ENCODE results near the gene PPM1G.
"Not testable (repeated sequence)": the region's sequence is repeated elsewhere in the genome, so short reads cannot be mapped to it uniquely, and the experiment has no call there.

PPM1G gene

DNA sequence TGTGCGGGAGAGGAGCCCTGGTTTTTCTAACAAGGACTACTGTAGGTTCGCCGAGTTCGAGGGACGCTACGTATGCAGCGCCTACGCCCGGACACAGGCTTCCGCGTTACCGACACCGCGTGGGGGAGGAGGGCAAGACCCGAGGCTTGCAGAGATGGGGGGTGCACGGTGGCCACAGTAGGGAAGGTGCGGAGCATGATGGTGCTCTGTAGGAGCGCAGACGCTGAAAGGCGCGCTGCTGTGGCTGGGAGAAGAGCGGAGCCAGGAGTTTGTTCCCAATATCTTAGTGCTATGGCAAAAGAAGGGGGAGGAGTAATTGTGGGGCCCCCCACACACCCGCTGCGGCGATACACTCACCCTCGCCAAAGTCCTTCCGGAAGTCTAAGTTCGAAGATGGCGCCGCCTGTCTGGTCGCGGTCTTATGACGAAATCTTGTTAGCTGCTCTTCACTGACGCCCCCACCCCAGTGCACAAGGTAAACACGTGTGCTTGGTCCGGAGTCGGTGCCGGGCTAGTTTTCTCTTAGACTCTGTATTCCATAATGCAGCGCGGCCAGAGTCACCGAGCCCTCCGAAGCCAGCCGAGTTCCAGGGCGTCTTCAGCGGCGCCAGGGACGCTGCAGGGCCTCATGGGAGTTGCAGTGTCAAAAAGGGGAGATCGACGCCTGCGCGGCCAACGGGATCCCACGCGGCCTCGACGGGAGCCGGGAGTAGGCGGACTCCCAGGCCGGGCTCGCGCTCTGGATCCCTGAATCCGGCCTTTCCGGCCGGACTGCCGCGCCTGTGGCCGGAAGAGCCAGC, 52.8 kb downstream of the PPM1G start, which contains the start of gene GTF3C2:
TSS of gene GTF3C2 (minus strand) at position 383 of the 800 bp plus-strand sequence. CDS start 13,210 bp downstream, outside the sequence.
- Histone ChIP-seq H3K27ac (ENCODE audit: insufficient read depth, low read length, poor library complexity, severe bottlenecking) (peak within 1 kb of the TSS; percentile 92), H3K9me3 (ENCODE audit: control insufficient read depth, low read length) (no peaks in the 10 kb centered on the region), H3K36me3 (ENCODE audit: control insufficient read depth, insufficient read depth, low read length) (no peaks in the 10 kb centered on the region), H3K4me1 (ENCODE audit: control insufficient read depth, insufficient read depth, low read length, poor library complexity, severe bottlenecking) (peaks cover 24% of the 10 kb centered on the region), H3K27me3 (replicated peaks; ENCODE audit: control insufficient read depth, insufficient read depth, low read length, poor library complexity, severe bottlenecking) (no peaks in the 10 kb centered on the region), H3K4me3 (ENCODE audit: insufficient read depth, low read depth, low read length, poor library complexity, severe bottlenecking) (peak within 1 kb of the TSS; percentile 87)
- peak; percentile 85 to 90 (median 89) for DNase-seq

DNA sequence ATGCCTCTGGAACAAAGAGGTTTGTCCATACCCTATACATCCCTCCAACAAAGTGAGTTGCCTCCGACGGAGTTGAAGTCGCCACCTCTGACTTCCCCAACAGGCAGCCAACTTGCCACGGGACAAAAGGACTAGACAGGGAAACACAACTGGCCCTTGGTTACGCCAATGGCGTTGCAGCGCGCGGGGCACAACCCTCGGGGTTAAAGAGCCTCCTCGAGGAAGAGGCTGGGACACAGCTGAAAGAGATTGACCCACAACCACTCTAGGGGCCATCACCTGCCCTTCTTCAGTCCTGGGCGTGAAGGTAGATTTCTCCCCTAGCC, 53.4 kb downstream of the PPM1G start:
- H3K4me3 ChIP-seq (ENCODE audit: insufficient read depth, low read depth, low read length, poor library complexity, severe bottlenecking) = peak overlapping the region; percentile 87
- H3K36me3 ChIP-seq (ENCODE audit: control insufficient read depth, insufficient read depth, low read length) = no peaks in the 10 kb centered on the region
- H3K27ac ChIP-seq (ENCODE audit: insufficient read depth, low read length, poor library complexity, severe bottlenecking) = peak overlapping the region; percentile 92
- H3K9me3 ChIP-seq (ENCODE audit: control insufficient read depth, low read length) = no peaks in the 10 kb centered on the region
- no peaks in the 10 kb centered on the region for H3K27me3 ChIP-seq (replicated peaks; ENCODE audit: control insufficient read depth, insufficient read depth, low read length, poor library complexity, severe bottlenecking)
- H3K4me1 ChIP-seq (ENCODE audit: control insufficient read depth, insufficient read depth, low read length, poor library complexity, severe bottlenecking) = peaks cover 24% of the 10 kb centered on the region
- peak in 1 of 3 donors; percentile 23 for DNase-seq

DNA sequence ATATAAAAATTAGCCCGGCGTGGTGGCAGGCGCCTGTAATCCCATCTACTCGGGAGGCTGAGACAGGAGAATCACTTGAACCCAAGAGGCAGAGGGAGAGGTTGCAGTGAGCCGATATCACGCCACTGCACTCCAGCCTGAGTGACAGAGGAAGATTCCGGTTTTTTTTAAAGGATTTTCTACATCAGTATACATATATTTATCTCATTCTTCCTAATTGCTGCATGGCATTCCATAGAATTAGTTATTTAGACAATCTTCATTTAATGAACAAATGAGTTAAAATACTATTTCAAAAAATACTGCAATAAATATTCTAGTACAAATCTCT, 54.8 kb downstream of the PPM1G start:
- Histone ChIP-seq H3K27me3 (replicated peaks; ENCODE audit: control insufficient read depth, insufficient read depth, low read length, poor library complexity, severe bottlenecking) (no peaks in the 10 kb centered on the region), H3K36me3 (ENCODE audit: control insufficient read depth, insufficient read depth, low read length) (peaks cover 5% of the 10 kb centered on the region), H3K4me1 (ENCODE audit: control insufficient read depth, insufficient read depth, low read length, poor library complexity, severe bottlenecking) (peaks cover 24% of the 10 kb centered on the region), H3K27ac (ENCODE audit: insufficient read depth, low read length, poor library complexity, severe bottlenecking) (no peak overlapping the region), H3K4me3 (ENCODE audit: insufficient read depth, low read depth, low read length, poor library complexity, severe bottlenecking) (no peak overlapping the region), H3K9me3 (ENCODE audit: control insufficient read depth, low read length) (no peaks in the 10 kb centered on the region)
- no peak for DNase-seq

DNA sequence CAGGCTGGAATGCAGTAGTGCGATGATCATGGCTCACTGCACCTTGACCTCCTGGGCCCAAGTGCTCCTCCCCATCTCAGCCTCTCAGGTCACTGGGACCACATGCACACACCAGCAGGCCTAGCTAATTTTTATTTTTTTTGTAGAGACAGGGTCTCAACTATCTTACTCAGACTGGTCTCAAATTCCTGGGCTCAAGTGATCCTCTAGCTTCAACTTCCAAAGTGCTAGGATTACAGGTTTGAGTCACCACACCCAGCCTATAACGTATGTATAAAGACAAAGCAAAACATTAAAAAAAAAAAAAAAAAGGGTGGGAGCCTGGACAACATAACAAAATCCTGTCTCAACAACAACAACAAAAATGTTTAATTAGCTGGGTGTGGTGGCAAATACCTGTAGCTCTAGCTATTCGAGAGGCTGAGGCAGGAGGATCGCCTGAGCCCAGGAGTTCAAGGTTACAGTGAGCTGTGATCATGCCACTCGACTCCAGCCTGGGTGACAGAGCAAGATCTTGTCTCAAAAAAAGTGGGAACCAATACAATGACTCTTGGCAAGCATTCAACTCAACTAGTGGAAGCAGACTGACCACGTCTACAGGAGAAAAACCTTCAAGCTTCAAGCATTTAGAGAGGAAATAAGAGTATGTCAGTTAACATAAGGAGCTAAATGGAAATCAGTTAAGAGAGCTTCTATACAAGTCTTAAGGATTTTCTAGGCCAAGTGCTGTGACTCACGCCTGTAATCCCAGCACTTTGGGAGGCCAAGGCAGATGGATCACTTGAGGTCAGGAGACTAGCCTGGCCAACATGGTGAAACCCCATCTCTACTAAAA, 55.4 kb downstream of the PPM1G start:
- Histone ChIP-seq H3K4me3 (ENCODE audit: insufficient read depth, low read depth, low read length, poor library complexity, severe bottlenecking) (no peak overlapping the region), H3K9me3 (ENCODE audit: control insufficient read depth, low read length) (no peaks in the 10 kb centered on the region), H3K36me3 (ENCODE audit: control insufficient read depth, insufficient read depth, low read length) (peaks cover 5% of the 10 kb centered on the region), H3K27me3 (replicated peaks; ENCODE audit: control insufficient read depth, insufficient read depth, low read length, poor library complexity, severe bottlenecking) (no peaks in the 10 kb centered on the region), H3K27ac (ENCODE audit: insufficient read depth, low read length, poor library complexity, severe bottlenecking) (no peak overlapping the region), H3K4me1 (ENCODE audit: control insufficient read depth, insufficient read depth, low read length, poor library complexity, severe bottlenecking) (peaks cover 24% of the 10 kb centered on the region)
- no peak for DNase-seq

DNA sequence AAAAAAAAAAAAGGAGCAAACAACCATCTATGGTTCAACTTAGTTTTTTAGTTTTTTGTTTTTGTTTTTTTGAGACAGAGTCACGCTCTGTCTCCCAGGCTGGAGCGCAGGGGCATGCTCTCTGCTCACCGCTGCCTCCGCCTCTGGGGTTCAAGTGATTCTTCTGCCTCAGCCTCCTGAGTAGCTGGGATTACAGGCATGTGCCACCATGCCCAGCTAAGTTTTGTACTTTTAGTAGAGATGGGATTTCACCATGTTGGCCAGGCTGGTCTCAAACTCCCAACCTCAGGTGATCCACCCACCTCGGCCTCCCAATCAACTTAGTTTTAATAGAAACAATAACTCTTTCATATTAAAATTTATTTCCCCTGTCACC, 56.0 kb downstream of the PPM1G start:
- not testable (repeated sequence) for H3K27me3 ChIP-seq (replicated peaks; ENCODE audit: control insufficient read depth, insufficient read depth, low read length, poor library complexity, severe bottlenecking); DNase-seq; H3K27ac ChIP-seq (ENCODE audit: insufficient read depth, low read length, poor library complexity, severe bottlenecking); H3K4me3 ChIP-seq (ENCODE audit: insufficient read depth, low read depth, low read length, poor library complexity, severe bottlenecking); H3K36me3 ChIP-seq (ENCODE audit: control insufficient read depth, insufficient read depth, low read length); H3K9me3 ChIP-seq (ENCODE audit: control insufficient read depth, low read length)
- H3K4me1 ChIP-seq (ENCODE audit: control insufficient read depth, insufficient read depth, low read length, poor library complexity, severe bottlenecking) = peaks cover 24% of the 10 kb centered on the region

DNA sequence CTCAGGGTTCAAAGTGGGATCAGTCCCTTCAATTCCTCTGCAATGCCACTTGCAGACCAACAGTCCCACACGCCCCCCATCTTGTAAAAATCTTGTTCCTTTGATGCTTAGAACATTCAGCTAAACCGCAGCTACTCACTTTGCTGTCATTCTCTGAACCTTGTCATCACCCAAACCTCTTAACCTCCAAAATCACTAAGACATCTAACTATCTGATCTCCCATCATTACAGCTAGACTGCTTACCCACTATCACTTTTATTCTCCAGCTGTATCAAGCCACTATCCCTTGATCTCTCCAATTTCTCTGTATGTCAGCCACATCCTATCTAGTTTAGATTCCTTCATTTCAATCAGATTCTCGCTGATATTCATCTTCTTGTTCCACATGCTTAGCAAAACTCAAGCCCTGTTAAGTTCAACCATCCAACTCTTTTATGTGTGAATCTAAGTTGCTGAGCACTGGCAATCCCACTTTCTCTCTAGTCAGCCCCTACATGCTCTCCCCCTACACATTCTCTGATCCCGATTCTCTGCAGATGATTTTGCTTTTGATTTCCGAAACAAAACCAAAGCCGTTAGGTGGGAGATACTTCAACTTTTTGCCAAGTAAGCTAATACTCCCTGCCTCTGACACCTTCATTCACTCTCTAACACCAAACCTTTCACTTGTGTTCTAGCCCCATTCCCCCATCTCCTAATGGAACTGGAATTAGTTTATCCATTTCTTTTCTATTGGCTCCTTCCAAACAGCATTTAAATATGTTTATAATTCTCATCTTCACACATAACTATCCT, 57.4 kb downstream of the PPM1G start:
- Histone ChIP-seq H3K9me3 (ENCODE audit: control insufficient read depth, low read length) (no peaks in the 10 kb centered on the region), H3K36me3 (ENCODE audit: control insufficient read depth, insufficient read depth, low read length) (peaks cover 6% of the 10 kb centered on the region), H3K27me3 (replicated peaks; ENCODE audit: control insufficient read depth, insufficient read depth, low read length, poor library complexity, severe bottlenecking) (no peaks in the 10 kb centered on the region), H3K27ac (ENCODE audit: insufficient read depth, low read length, poor library complexity, severe bottlenecking) (no peak overlapping the region), H3K4me1 (ENCODE audit: control insufficient read depth, insufficient read depth, low read length, poor library complexity, severe bottlenecking) (peaks cover 15% of the 10 kb centered on the region), H3K4me3 (ENCODE audit: insufficient read depth, low read depth, low read length, poor library complexity, severe bottlenecking) (no peak overlapping the region)
- DNase-seq = no peak

DNA sequence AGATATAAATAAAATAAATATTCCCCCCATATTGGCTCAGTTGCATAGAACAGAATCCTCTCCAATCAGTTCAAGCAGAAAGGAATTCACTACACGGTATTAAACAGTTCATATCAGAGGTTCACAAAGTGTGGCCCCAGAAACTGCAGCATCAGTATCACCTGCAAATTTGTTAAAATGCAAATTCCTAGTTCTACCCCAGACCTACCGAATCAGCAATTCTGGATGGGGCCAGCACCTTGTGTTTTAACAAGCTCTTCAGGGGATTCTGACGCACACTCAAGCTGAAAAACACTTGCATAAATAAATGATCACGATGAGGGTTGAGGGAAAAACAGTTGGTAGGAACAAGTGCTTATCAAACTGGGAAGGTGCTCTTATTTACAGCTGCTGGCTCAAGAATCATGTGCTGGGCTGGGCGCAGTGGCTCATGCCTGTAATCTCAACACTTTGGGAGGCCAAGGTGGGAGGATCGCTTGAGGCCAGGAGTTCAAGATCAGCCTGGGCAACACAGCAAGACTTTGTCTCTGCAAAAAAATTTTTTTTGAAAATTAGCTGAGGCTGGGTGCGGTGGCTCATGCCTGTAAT, 59.2 kb downstream of the PPM1G start:
- peaks cover 11% of the 10 kb centered on the region for H3K4me1 ChIP-seq (ENCODE audit: control insufficient read depth, insufficient read depth, low read length, poor library complexity, severe bottlenecking)
- no peaks in the 10 kb centered on the region for H3K27me3 ChIP-seq (replicated peaks; ENCODE audit: control insufficient read depth, insufficient read depth, low read length, poor library complexity, severe bottlenecking)
- H3K9me3 ChIP-seq (ENCODE audit: control insufficient read depth, low read length) = no peaks in the 10 kb centered on the region
- no peak overlapping the region for H3K27ac ChIP-seq (ENCODE audit: insufficient read depth, low read length, poor library complexity, severe bottlenecking)
- no peak for DNase-seq
- peaks cover 9% of the 10 kb centered on the region for H3K36me3 ChIP-seq (ENCODE audit: control insufficient read depth, insufficient read depth, low read length)
- no peak overlapping the region for H3K4me3 ChIP-seq (ENCODE audit: insufficient read depth, low read depth, low read length, poor library complexity, severe bottlenecking)

DNA sequence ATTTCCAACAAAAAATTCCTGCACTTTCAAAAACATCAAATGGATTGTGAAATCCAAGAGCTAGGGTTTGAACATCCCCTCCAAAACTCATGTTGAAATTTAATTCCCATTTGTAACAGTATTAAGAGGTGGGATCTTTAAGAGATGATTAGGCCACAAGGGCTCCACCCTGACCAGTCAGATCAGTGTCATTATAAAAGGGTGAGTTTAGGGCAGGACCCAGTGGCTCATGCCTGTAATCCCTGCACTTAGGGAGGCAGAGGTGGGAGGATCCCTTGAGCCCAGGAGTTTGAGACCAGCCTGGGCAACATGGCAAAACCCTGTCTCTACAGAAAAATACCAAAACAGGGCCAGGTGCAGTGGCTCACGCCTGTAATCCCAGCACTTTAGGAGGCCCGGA, 61.8 kb downstream of the PPM1G start:
- DNase-seq = no peak

DNA sequence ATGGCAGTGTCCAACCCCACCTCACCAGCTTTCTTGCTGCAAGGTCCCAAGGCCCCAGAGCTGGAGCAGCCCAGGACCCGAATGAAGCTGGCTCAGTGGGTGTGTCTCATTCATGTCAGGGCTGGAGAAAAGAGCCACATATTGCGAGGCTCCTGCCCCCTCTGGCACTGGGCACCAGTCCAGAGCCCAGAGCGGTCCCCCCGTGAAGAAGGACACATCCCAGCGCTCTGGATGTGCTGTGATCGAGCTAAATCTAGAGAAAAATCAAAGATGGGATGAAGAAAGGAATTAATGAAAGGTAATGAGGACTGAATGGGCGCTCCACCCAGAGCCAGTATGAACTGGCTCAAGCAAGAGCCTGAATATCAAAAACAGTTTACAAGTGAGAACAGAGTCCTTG, 73.2 kb downstream of the PPM1G start:
- Histone ChIP-seq H3K27ac (ENCODE audit: insufficient read depth, low read length, poor library complexity, severe bottlenecking) (no peak overlapping the region), H3K4me1 (ENCODE audit: control insufficient read depth, insufficient read depth, low read length, poor library complexity, severe bottlenecking) (no peaks in the 10 kb centered on the region), H3K4me3 (ENCODE audit: insufficient read depth, low read depth, low read length, poor library complexity, severe bottlenecking) (no peak overlapping the region), H3K36me3 (ENCODE audit: control insufficient read depth, insufficient read depth, low read length) (peaks cover 58% of the 10 kb centered on the region), H3K27me3 (replicated peaks; ENCODE audit: control insufficient read depth, insufficient read depth, low read length, poor library complexity, severe bottlenecking) (no peaks in the 10 kb centered on the region), H3K9me3 (ENCODE audit: control insufficient read depth, low read length) (no peaks in the 10 kb centered on the region)
- no peak for DNase-seq

More for the DNA sequence above, 61.8 kb downstream of the PPM1G start:
- Histone ChIP-seq H3K4me3 (ENCODE audit: insufficient read depth, low read depth, low read length, poor library complexity, severe bottlenecking) (no peak overlapping the region), H3K9me3 (ENCODE audit: control insufficient read depth, low read length) (no peaks in the 10 kb centered on the region), H3K4me1 (ENCODE audit: control insufficient read depth, insufficient read depth, low read length, poor library complexity, severe bottlenecking) (peaks cover 7% of the 10 kb centered on the region), H3K36me3 (ENCODE audit: control insufficient read depth, insufficient read depth, low read length) (peaks cover 20% of the 10 kb centered on the region), H3K27ac (ENCODE audit: insufficient read depth, low read length, poor library complexity, severe bottlenecking) (no peak overlapping the region), H3K27me3 (replicated peaks; ENCODE audit: control insufficient read depth, insufficient read depth, low read length, poor library complexity, severe bottlenecking) (no peaks in the 10 kb centered on the region)

All from effector memory CD4-positive, alpha-beta T cell (primary cell).